MM.1S (cell line): ENCODE data around the gene IL11.

ENCODE experiments used
- DNase-seq: peaks from one replicate; pipeline ENCODE4 v3.0.0-alpha.2; 2015
- H2AFZ ChIP-seq: fragments of 300-600 bp; sonication (generic); 2 replicates; pipeline ENCODE4 v1.6.0; 2016; ENCODE audit warnings: antibody characterized with exemption, low read length
- H3F3A ChIP-seq: fragments of 300-600 bp; sonication (generic); 2 replicates; pipeline ENCODE4 v1.6.1; 2016; ENCODE audit warnings: mild to moderate bottlenecking, antibody characterized with exemption, low read length, moderate library complexity, mixed read lengths; ENCODE audit not compliant: insufficient read depth
- H3K27ac ChIP-seq: fragments of 300-600 bp; sonication (generic); 2 replicates; pipeline ENCODE4 v1.5.1; 2016; ENCODE audit warnings: mild to moderate bottlenecking, low read length
- H3K27me3 ChIP-seq: fragments of 300-600 bp; sonication (generic); replicated peaks from 2 replicates; pipeline ENCODE4 v1.6.0; 2016; ENCODE audit warnings: low read length; ENCODE audit not compliant: insufficient read depth
- H3K36me3 ChIP-seq: fragments of 300-600 bp; sonication (generic); replicated peaks from 2 replicates; pipeline ENCODE4 v1.6.1; 2016; ENCODE audit warnings: mild to moderate bottlenecking, low read length, mixed read lengths; ENCODE audit not compliant: insufficient read depth
- H3K4me1 ChIP-seq: fragments of 300-600 bp; sonication (generic); 2 replicates; pipeline ENCODE4 v1.6.1; 2016; ENCODE audit warnings: low read length, mixed read lengths
- H3K4me2 ChIP-seq: fragments of 300-600 bp; sonication (generic); 2 replicates; pipeline ENCODE4 v1.6.0; 2016; ENCODE audit warnings: low read depth, low read length
- H3K4me3 ChIP-seq: fragments of 300-600 bp; sonication (generic); 2 replicates; pipeline ENCODE4 v1.5.1; 2016; ENCODE audit warnings: low read length, mixed read lengths
- H3K79me2 ChIP-seq: fragments of 300-600 bp; sonication (generic); 2 replicates; pipeline ENCODE4 v1.6.1; 2016; ENCODE audit warnings: mixed run types, low read length, mixed read lengths
- H3K9ac ChIP-seq: fragments of 300-600 bp; sonication (generic); 2 replicates; pipeline ENCODE4 v1.6.1; 2016; ENCODE audit warnings: low read length, mixed read lengths
- H3K9me2 ChIP-seq: fragments of 300-600 bp; sonication (generic); replicated peaks from 2 replicates; pipeline ENCODE4 v1.6.1; 2016; ENCODE audit warnings: mild to moderate bottlenecking, low read length, mixed read lengths; ENCODE audit not compliant: insufficient read depth
- H3K9me3 ChIP-seq: fragments of 300-600 bp; sonication (generic); replicated peaks from 2 replicates; pipeline ENCODE4 v1.6.1; 2016; ENCODE audit warnings: mild to moderate bottlenecking, low read length, mixed read lengths; ENCODE audit not compliant: insufficient read depth
- H4K20me1 ChIP-seq: fragments of 300-600 bp; sonication (generic); 2 replicates; pipeline ENCODE4 v1.6.1; 2016; ENCODE audit warnings: mild to moderate bottlenecking, low read length, moderate library complexity, mixed read lengths; ENCODE audit not compliant: insufficient read depth
- EZH2 ChIP-seq: fragments of 300-600 bp; sonication (generic); optimal IDR thresholded peaks from 2 replicates; pipeline ENCODE3; 2017; ENCODE audit warnings: low read depth, mild to moderate bottlenecking, antibody characterized with exemption, low read length, mixed read lengths
- EZH2phosphoT487 ChIP-seq: fragments of 300-600 bp; sonication (generic); IDR thresholded peaks from 2 replicates; pipeline ENCODE4 v1.6.1; 2018; ENCODE audit warnings: antibody characterized with exemption, low read length
- TF ChIP-seq, protein P1 (sequence below): fragments of 300-600 bp; sonication (generic); IDR thresholded peaks from 2 replicates; pipeline ENCODE4 v1.5.1; 2016; ENCODE audit warnings: antibody characterized with exemption, low read length, mixed read lengths

IL11 gene

GRCh38 chr19:55400281-55401087 lies 30.2 kb upstream of the IL11 start:
- peaks cover 9% of the 10 kb centered on the region for H4K20me1 ChIP-seq
- H3K9ac ChIP-seq = no peak overlapping the region
- H3K27me3 ChIP-seq = no peaks in the 10 kb centered on the region
- no peak for DNase-seq
- no peak overlapping the region for H3K27ac ChIP-seq
- no peak overlapping the region for H3K4me2 ChIP-seq
- peaks cover 2% of the 10 kb centered on the region; the same call in 1 of the 2 replicates for H3K4me1 ChIP-seq
- H3K4me3 ChIP-seq = no peak overlapping the region
- peaks cover 26% of the 10 kb centered on the region for H3K79me2 ChIP-seq
- H3F3A ChIP-seq = peaks cover 38% of the 10 kb centered on the region
- H2AFZ ChIP-seq = no peak overlapping the region
- H3K36me3 ChIP-seq = peaks cover 19% of the 10 kb centered on the region
- TF ChIP-seq EZH2 = no peak
- H3K9me3 ChIP-seq = no peaks in the 10 kb centered on the region
- H3K9me2 ChIP-seq = no peaks in the 10 kb centered on the region

GRCh38 chr19:55398200-55398925 lies 28.1 kb upstream of the IL11 start:
- no peak overlapping the region for H3K4me2 ChIP-seq
- H3K4me3 ChIP-seq = no peak overlapping the region
- no peak overlapping the region for H3K27ac ChIP-seq
- no peaks in the 10 kb centered on the region for H3K9me2 ChIP-seq
- H3K9me3 ChIP-seq = no peaks in the 10 kb centered on the region
- no peak overlapping the region for H2AFZ ChIP-seq
- H3K4me1 ChIP-seq = no peaks in the 10 kb centered on the region
- 0 out of 2 replicates have a peak, but pooled peaks cover 8% of the 10 kb centered on the region for H4K20me1 ChIP-seq
- peaks cover 11% of the 10 kb centered on the region for H3K79me2 ChIP-seq
- no peak for DNase-seq
- no peaks in the 10 kb centered on the region for H3K27me3 ChIP-seq
- H3F3A ChIP-seq = peaks cover 31% of the 10 kb centered on the region
- peaks cover 11% of the 10 kb centered on the region; the same call in 1 of the 2 replicates for H3K36me3 ChIP-seq
- H3K9ac ChIP-seq = no peak overlapping the region
- no peak for TF ChIP-seq EZH2phosphoT487

DNA sequence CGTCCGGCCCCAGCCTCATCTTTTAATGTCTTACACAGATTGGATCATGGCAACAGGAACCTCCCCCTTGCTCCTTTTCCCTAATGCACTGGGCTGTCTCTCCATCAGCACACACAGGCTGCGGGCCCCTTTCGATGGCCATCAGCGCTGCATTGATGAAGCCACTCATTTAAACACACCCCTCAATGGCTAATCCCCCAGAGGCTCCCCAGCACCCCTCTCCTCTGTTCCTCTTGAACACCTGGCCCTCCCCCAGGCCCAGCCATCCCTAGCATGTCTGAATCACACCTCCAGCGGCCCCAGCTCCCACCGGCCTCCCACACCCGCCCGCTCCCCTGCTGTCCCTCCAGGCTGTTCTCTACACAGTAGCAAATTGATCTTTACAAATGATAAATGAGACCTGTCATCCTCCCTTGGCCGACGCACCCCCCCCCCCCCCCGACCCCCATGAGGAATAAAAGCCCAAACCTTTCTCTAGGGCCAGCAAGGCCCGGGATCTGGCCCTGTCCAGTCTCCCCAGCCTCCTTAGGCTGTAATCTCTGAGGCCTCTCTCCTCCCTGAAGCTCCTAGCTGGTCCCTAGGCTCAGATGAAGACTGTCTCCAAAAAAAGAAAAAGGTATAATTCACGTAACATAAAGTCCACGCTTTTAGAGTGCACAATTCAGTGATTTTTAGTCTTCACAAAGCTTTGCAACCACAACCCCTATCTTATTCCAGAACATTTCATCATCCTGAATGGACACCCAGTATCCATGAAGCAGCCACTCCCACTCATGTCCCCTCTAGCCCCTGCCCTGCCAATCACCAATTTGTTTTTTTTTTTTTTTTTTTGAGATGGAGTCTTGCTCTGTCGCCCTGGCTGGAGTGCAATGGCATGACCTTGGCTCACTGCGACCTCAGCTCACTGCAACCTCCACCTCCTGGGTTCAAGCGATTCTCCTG lies 22.8 kb upstream of the IL11 start:
- Histone ChIP-seq H3F3A (peaks cover 40% of the 10 kb centered on the region), H4K20me1 (peaks cover 21% of the 10 kb centered on the region), H3K4me2 (no peak overlapping the region), H3K9me3 (no peaks in the 10 kb centered on the region), H3K27me3 (no peaks in the 10 kb centered on the region), H3K9me2 (no peaks in the 10 kb centered on the region), H3K79me2 (peaks cover 15% of the 10 kb centered on the region), H3K9ac (no peak overlapping the region), H3K36me3 (peaks cover 6% of the 10 kb centered on the region; the same call in 1 of the 2 replicates), H3K27ac (no peak overlapping the region), H2AFZ (no peak overlapping the region), H3K4me3 (no peak overlapping the region), H3K4me1 (no peaks in the 10 kb centered on the region)
- TF ChIP-seq EZH2 = no peak
- TF ChIP-seq EZH2phosphoT487 = no peak
- TF ChIP-seq, protein P1, sequence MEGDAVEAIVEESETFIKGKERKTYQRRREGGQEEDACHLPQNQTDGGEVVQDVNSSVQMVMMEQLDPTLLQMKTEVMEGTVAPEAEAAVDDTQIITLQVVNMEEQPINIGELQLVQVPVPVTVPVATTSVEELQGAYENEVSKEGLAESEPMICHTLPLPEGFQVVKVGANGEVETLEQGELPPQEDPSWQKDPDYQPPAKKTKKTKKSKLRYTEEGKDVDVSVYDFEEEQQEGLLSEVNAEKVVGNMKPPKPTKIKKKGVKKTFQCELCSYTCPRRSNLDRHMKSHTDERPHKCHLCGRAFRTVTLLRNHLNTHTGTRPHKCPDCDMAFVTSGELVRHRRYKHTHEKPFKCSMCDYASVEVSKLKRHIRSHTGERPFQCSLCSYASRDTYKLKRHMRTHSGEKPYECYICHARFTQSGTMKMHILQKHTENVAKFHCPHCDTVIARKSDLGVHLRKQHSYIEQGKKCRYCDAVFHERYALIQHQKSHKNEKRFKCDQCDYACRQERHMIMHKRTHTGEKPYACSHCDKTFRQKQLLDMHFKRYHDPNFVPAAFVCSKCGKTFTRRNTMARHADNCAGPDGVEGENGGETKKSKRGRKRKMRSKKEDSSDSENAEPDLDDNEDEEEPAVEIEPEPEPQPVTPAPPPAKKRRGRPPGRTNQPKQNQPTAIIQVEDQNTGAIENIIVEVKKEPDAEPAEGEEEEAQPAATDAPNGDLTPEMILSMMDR = no peak
- no peak for DNase-seq
